HepG2 (cell line): Measurements from ENCODE around the gene AUH. TPM values are rescaled to one million over a fixed set of nuclear protein-coding genes. Genes with fewer than 3 reads are reported as not detected.
A peak's percentile ranks its signal among the peaks of the same experiment; 100 is the strongest.

Experiments used
- FOXC1 ChIP-seq: sonication (generic); formaldehyde crosslinking; IDR thresholded peaks from 2 replicates; pipeline ENCODE4 v1.8.0; 2022; ENCODE audit warnings: mild to moderate bottlenecking, missing genetic modification reagents, borderline replicate concordance
- FUBP1 ChIP-seq: sonication (generic); formaldehyde crosslinking; IDR thresholded peaks from 2 replicates; pipeline ENCODE4 v1.5.1; 2020; ENCODE audit warnings: missing genetic modification reagents, mild to moderate bottlenecking, borderline replicate concordance
- GABPB1 ChIP-seq: IDR thresholded peaks from 2 replicates; pipeline ENCODE4 v1.6.1; 2016; ENCODE audit warnings: mild to moderate bottlenecking, missing genetic modification reagents, moderate library complexity, missing compliant biosample characterization
- KDM4B ChIP-seq: sonication (generic); formaldehyde crosslinking; IDR thresholded peaks from 2 replicates; pipeline ENCODE4 v1.4.0; 2020; ENCODE audit warnings: missing genetic modification reagents
- KMT2A ChIP-seq: sonication (generic); formaldehyde crosslinking; IDR thresholded peaks from 2 replicates; pipeline ENCODE4 v1.4.0; 2020; ENCODE audit warnings: missing genetic modification reagents
- MAZ ChIP-seq, 2 experiments: sonication (generic) in 1 of 2; formaldehyde crosslinking in 1 of 2; IDR thresholded peaks; 2 replicates each; pipeline versions ENCODE4 v1.5.0 to v1.6.1; 2012 to 2020; ENCODE audit warnings: low read depth in 2 of 2, mild to moderate bottlenecking in 2 of 2, borderline replicate concordance in 1 of 2, improper control_type of control experiment in 1 of 2, low read length in 1 of 2, missing genetic modification reagents in 1 of 2, moderate library complexity in 1 of 2
- POLR2AphosphoS5 ChIP-seq: IDR thresholded peaks from 2 replicates; pipeline ENCODE4 v1.6.1; 2012; ENCODE audit warnings: low read depth, low read length
- SKI ChIP-seq: fragments of 450-650 bp; IDR thresholded peaks from one replicate; pipeline ENCODE4 v1.6.1; 2018; ENCODE audit warnings: mild to moderate bottlenecking; ENCODE audit not compliant: partially characterized antibody
- U2AF2 ChIP-seq: fragments of 200-400 bp; formaldehyde crosslinking; IDR thresholded peaks from 2 replicates; pipeline ENCODE4 v1.6.1; 2017; ENCODE audit warnings: low read depth, mild to moderate bottlenecking, low read length
- ZHX1 ChIP-seq: sonication (generic); formaldehyde crosslinking; IDR thresholded peaks from 2 replicates; pipeline ENCODE4 v1.8.1; 2022; ENCODE audit warnings: low read depth, mild to moderate bottlenecking, missing genetic modification reagents
- ZNF207 ChIP-seq: fragments of 450-650 bp; IDR thresholded peaks from 2 replicates; pipeline ENCODE4 v1.6.1; 2016; ENCODE audit warnings: antibody characterized with exemption, borderline replicate concordance
- ZNF670 ChIP-seq: sonication (generic); formaldehyde crosslinking; IDR thresholded peaks from 2 replicates; pipeline ENCODE4 v1.8.0; 2022; ENCODE audit warnings: mild to moderate bottlenecking, missing genetic modification reagents, borderline replicate concordance
- ZNF75D ChIP-seq: sonication (generic); formaldehyde crosslinking; IDR thresholded peaks from 2 replicates; pipeline ENCODE4 v1.8.1; 2023; ENCODE audit warnings: missing genetic modification reagents, mild to moderate bottlenecking, borderline replicate concordance
- ZNF772 ChIP-seq: sonication (generic); formaldehyde crosslinking; IDR thresholded peaks from 2 replicates; pipeline ENCODE4 v1.5.0; 2020; ENCODE audit warnings: mild to moderate bottlenecking, missing genetic modification reagents
- ZNF790 ChIP-seq: sonication (generic); formaldehyde crosslinking; IDR thresholded peaks from 2 replicates; pipeline ENCODE4 v1.8.0; 2022; ENCODE audit warnings: missing genetic modification reagents, mild to moderate bottlenecking, borderline replicate concordance
- polyA plus RNA-seq, 8 experiments: library from polyadenylated mRNA; depleted of rRNA in 3 of 8; stranded (reverse) in 7 of 8; unstranded in 1 of 8; fragments of >200 nt; fragmentation: Illumina TruSeq in 4 of 8; extraction: Trizol in 4 of 8; gene quantifications; 2 replicates each; pipeline versions ENCODE4 v1.2.1 to v1.2.3, GENCODE V29; 2011 to 2016; ENCODE audit warnings: low read depth in 4 of 8, missing spikeins in 1 of 8, mixed read lengths in 1 of 8; ENCODE audit not compliant: insufficient read depth in 1 of 8
- total RNA-seq, 5 experiments: library from RNA; depleted of rRNA; stranded (reverse); fragments of >200 nt; fragmentation: Illumina TruSeq; extraction: Trizol; gene quantifications; 2 replicates each; pipeline ENCODE4 v1.2.3, GENCODE V29; 2016; ENCODE audit warnings: low read depth in 1 of 5
- TF ChIP-seq, protein P1 (sequence below): sonication (generic); formaldehyde crosslinking; IDR thresholded peaks from 2 replicates; pipeline ENCODE4 v1.4.0; 2020; ENCODE audit warnings: missing genetic modification reagents
- TF ChIP-seq, protein P2 (sequence below): sonication (generic); formaldehyde crosslinking; IDR thresholded peaks from 2 replicates; pipeline ENCODE4 v1.4.0; 2020; ENCODE audit warnings: missing genetic modification reagents, borderline replicate concordance

The AUH gene
- total and polyA plus RNA-seq, 2 of the 13 experiments (the other 11 are each of a cell fraction or from before 2014, with no cell fraction given): 25.8 to 31.9 TPM

DNA sequence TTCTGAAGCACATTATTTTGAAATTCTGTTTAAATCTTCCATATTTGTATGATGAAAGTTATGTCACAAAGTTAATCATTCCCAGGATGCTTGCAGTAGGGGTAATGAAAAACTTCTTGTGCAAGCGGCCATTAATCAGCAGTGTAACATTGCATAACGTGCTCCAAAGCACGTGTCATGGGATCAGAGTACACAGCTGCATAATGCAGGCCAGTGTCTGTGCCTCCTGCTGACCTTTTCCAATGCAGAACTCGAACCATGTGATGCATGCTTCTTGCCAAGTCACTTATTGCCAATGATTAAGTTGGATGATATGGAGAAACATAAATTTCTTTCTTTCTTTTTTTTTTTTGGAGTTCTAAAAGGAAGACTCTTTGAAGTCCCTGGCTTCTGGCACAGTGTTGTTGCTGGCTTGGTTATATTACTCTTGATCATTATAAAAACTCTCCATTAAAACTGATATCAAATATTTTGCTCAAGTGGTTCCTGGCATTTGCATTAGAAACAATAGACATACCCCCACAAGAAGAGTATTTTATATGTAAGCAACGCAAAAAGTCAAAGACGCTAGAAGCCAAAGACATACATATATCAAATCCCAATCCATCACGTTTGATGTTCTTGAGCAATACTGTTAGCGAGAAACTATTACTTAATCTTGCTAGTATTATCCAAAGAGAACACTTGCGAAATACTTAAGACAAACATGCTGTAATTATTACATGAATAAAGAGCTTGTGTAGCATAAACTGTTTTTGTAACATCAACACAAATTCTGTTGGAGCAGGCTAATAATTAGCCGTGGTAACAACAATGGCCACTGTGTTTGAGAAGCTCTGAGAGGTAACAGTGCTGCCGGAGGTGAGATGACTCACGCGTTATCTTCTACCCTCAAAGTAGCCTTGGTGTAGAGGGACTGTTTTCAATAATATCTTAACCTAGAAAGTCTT lies 164.2 kb downstream of the AUH start (continued):
- TF ChIP-seq GABPB1 (CRISPR knock-in tag): peak; percentile 48; the same call in 1 of the 2 replicates
- peak; percentile 99 for TF ChIP-seq KDM4B (CRISPR knock-in tag)
- peak; percentile 93 for TF ChIP-seq SKI
- no peak for TF ChIP-seq U2AF2
- TF ChIP-seq, protein P1, sequence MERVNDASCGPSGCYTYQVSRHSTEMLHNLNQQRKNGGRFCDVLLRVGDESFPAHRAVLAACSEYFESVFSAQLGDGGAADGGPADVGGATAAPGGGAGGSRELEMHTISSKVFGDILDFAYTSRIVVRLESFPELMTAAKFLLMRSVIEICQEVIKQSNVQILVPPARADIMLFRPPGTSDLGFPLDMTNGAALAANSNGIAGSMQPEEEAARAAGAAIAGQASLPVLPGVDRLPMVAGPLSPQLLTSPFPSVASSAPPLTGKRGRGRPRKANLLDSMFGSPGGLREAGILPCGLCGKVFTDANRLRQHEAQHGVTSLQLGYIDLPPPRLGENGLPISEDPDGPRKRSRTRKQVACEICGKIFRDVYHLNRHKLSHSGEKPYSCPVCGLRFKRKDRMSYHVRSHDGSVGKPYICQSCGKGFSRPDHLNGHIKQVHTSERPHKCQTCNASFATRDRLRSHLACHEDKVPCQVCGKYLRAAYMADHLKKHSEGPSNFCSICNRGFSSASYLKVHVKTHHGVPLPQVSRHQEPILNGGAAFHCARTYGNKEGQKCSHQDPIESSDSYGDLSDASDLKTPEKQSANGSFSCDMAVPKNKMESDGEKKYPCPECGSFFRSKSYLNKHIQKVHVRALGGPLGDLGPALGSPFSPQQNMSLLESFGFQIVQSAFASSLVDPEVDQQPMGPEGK (CRISPR knock-in tag): peak; percentile 93
- TF ChIP-seq POLR2AphosphoS5: no peak
- TF ChIP-seq FUBP1 (CRISPR knock-in tag): peak; percentile 58; the same call in 1 of the 2 replicates
- no peak for TF ChIP-seq ZNF207
- TF ChIP-seq ZNF670 (CRISPR knock-in tag): peak; percentile 74; the same call in 1 of the 2 replicates
- no peak for TF ChIP-seq ZNF790
- peak; percentile 28; the same call in 1 of the 2 replicates for TF ChIP-seq ZNF772 (CRISPR knock-in tag)
- TF ChIP-seq, protein P2, sequence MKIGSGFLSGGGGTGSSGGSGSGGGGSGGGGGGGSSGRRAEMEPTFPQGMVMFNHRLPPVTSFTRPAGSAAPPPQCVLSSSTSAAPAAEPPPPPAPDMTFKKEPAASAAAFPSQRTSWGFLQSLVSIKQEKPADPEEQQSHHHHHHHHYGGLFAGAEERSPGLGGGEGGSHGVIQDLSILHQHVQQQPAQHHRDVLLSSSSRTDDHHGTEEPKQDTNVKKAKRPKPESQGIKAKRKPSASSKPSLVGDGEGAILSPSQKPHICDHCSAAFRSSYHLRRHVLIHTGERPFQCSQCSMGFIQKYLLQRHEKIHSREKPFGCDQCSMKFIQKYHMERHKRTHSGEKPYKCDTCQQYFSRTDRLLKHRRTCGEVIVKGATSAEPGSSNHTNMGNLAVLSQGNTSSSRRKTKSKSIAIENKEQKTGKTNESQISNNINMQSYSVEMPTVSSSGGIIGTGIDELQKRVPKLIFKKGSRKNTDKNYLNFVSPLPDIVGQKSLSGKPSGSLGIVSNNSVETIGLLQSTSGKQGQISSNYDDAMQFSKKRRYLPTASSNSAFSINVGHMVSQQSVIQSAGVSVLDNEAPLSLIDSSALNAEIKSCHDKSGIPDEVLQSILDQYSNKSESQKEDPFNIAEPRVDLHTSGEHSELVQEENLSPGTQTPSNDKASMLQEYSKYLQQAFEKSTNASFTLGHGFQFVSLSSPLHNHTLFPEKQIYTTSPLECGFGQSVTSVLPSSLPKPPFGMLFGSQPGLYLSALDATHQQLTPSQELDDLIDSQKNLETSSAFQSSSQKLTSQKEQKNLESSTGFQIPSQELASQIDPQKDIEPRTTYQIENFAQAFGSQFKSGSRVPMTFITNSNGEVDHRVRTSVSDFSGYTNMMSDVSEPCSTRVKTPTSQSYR (CRISPR knock-in tag): peak; percentile 88
- no peak for TF ChIP-seq MAZ (IDR thresholded peaks at IDR 0.05; ENCODE audit: borderline replicate concordance, low read depth, low read length)
- 0 out of 2 replicates have a peak, but pooled peaks have one; percentile 27 for TF ChIP-seq MAZ (CRISPR knock-in tag; IDR thresholded peaks at IDR 0.05; ENCODE audit: low read depth)
- peak; percentile 25; the same call in 1 of the 2 replicates for TF ChIP-seq FOXC1
- TF ChIP-seq KMT2A (CRISPR knock-in tag): peak; percentile 59; the same call in 1 of the 2 replicates
- peak; percentile 75 for TF ChIP-seq ZHX1
- TF ChIP-seq ZNF75D (CRISPR knock-in tag): no peak
